Thyroid gland (tissue), 4 donors: Measurements from ENCODE around the gene RBM22.

ENCODE experiments used
- POLR2A ChIP-seq, 2 donors: fragments of 450-650 bp; IDR thresholded peaks; one replicate each; pipeline ENCODE4 v1.6.1; 2017; ENCODE audit warnings: antibody characterized with exemption in 2 of 2, mild to moderate bottlenecking in 2 of 2, moderate library complexity in 1 of 2
- TF ChIP-seq, protein P1 (sequence below), 6 experiments: fragments of 200-600 bp in 3 of 6; fragments of 450-650 bp in 3 of 6; sonication (generic) in 3 of 6; IDR thresholded peaks; one replicate each; pipeline ENCODE4 v1.5.1; 2016 to 2019; ENCODE audit warnings: antibody characterized with exemption in 6 of 6, mild to moderate bottlenecking in 2 of 6, inconsistent platforms in 1 of 6, moderate library complexity in 1 of 6

DNA sequence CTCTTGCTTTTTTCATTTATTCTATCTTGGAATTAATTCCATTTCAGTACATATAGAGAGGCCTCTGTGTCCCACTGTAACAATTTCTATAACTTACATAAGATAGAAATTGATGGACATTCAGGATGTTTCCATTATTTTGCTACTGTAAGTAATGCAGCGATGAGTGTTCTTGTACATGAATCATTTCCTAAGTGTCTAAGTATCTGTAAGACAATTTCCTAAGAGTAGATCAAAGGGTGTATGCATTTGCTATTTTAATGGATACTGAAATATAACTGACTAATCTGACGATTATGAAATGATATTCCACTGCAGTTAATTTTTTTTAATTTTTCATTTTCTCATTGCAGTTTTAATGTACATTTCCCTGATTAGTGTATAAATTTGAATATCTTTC, 23.0 kb upstream of the RBM22 start:
- TF ChIP-seq, protein P1, sequence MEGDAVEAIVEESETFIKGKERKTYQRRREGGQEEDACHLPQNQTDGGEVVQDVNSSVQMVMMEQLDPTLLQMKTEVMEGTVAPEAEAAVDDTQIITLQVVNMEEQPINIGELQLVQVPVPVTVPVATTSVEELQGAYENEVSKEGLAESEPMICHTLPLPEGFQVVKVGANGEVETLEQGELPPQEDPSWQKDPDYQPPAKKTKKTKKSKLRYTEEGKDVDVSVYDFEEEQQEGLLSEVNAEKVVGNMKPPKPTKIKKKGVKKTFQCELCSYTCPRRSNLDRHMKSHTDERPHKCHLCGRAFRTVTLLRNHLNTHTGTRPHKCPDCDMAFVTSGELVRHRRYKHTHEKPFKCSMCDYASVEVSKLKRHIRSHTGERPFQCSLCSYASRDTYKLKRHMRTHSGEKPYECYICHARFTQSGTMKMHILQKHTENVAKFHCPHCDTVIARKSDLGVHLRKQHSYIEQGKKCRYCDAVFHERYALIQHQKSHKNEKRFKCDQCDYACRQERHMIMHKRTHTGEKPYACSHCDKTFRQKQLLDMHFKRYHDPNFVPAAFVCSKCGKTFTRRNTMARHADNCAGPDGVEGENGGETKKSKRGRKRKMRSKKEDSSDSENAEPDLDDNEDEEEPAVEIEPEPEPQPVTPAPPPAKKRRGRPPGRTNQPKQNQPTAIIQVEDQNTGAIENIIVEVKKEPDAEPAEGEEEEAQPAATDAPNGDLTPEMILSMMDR (IDR thresholded peaks at IDR 0.05), result no peak
- no peak for TF ChIP-seq POLR2A (IDR thresholded peaks at IDR 0.05)
